ENCODE data around the gene ASB3.
"Not testable (repeated sequence)": the region's sequence is repeated elsewhere in the genome, so short reads cannot be mapped to it uniquely, and the experiment has no call there.

Gene ASB3

GRCh38 chr2:53786705-53787613 is at the start of gene ASB3, which contains the start of gene ERLEC1 (continued):
- TF ChIP-seq ZNF391 (tag by site-specific recombination; IDR thresholded peaks at IDR 0.05; ENCODE audit: borderline replicate concordance, low read depth) (no peak), ZNF596 (tag by site-specific recombination; IDR thresholded peaks at IDR 0.05) (no peak), ZFP41 (tag by site-specific recombination; IDR thresholded peaks at IDR 0.05; ENCODE audit: borderline replicate concordance) (no peak), ZNF76 (tag by site-specific recombination; IDR thresholded peaks at IDR 0.05; ENCODE audit: borderline replicate concordance, low read depth) (peak; percentile 85), ZNF266 (tag by site-specific recombination; IDR thresholded peaks at IDR 0.05; ENCODE audit: low read depth) (no peak), ZNF610 (tag by site-specific recombination; IDR thresholded peaks at IDR 0.05; ENCODE audit: borderline replicate concordance) (0 out of 2 replicates have a peak, but pooled peaks have one; percentile 17), ZNF335 (tag by site-specific recombination; conservative IDR thresholded peaks at IDR 0.05) (peak; percentile 96), GLIS1 (tag by site-specific recombination; IDR thresholded peaks at IDR 0.05) (peak; percentile 60), ZNF426 (tag by site-specific recombination; IDR thresholded peaks at IDR 0.05) (no peak), GLIS2 (tag by site-specific recombination; IDR thresholded peaks at IDR 0.05) (peak; percentile 59), TRIM28 (IDR thresholded peaks at IDR 0.05; ENCODE audit: borderline replicate concordance, low read length) (no peak), KLF8 (tag by site-specific recombination; IDR thresholded peaks at IDR 0.05) (peak; percentile 25; the same call in 1 of the 2 replicates), ZNF530 (tag by site-specific recombination; IDR thresholded peaks at IDR 0.05; ENCODE audit: low read depth) (no peak), PBX3 (CRISPR knock-in tag; IDR thresholded peaks at IDR 0.05) (peak; percentile 79; the same call in 1 of the 2 replicates), ZNF670 (tag by site-specific recombination; IDR thresholded peaks at IDR 0.05; ENCODE audit: low read depth) (no peak), ZNF629 (tag by site-specific recombination; IDR thresholded peaks at IDR 0.05) (peak; percentile 49), TCF7L2 (IDR thresholded peaks at IDR 0.05; ENCODE audit: borderline replicate concordance, low read depth, low read length) (no peak), ZNF350 (tag by site-specific recombination; IDR thresholded peaks at IDR 0.05) (no peak), ZNF292 (tag by site-specific recombination; IDR thresholded peaks at IDR 0.05; ENCODE audit: borderline replicate concordance, low read depth) (no peak), ZNF10 (tag by site-specific recombination; IDR thresholded peaks at IDR 0.05) (no peak), ZFP69B (tag by site-specific recombination; IDR thresholded peaks at IDR 0.05) (no peak), ZNF561 (tag by site-specific recombination; IDR thresholded peaks at IDR 0.05; ENCODE audit: borderline replicate concordance) (peak; percentile 71; the same call in 1 of the 2 replicates), ZNF202 (tag by site-specific recombination; IDR thresholded peaks at IDR 0.05; ENCODE audit: borderline replicate concordance) (no peak), SALL2 (tag by site-specific recombination; IDR thresholded peaks at IDR 0.05; ENCODE audit: borderline replicate concordance) (no peak), ZBTB17 (tag by site-specific recombination; IDR thresholded peaks at IDR 0.05) (peak; percentile 38; the same call in 1 of the 2 replicates)
- TF ChIP-seq, protein P1, sequence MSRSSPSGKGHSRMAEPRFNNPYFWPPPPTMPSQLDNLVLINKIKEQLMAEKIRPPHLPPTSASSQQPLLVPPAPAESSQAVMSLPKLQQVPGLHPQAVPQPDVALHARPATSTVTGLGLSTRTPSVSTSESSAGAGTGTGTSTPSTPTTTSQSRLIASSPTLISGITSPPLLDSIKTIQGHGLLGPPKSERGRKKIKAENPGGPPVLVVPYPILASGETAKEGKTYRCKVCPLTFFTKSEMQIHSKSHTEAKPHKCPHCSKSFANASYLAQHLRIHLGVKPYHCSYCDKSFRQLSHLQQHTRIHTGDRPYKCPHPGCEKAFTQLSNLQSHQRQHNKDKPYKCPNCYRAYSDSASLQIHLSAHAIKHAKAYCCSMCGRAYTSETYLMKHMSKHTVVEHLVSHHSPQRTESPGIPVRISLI (tag by site-specific recombination; IDR thresholded peaks at IDR 0.05): no peak
- TF ChIP-seq, protein P2, sequence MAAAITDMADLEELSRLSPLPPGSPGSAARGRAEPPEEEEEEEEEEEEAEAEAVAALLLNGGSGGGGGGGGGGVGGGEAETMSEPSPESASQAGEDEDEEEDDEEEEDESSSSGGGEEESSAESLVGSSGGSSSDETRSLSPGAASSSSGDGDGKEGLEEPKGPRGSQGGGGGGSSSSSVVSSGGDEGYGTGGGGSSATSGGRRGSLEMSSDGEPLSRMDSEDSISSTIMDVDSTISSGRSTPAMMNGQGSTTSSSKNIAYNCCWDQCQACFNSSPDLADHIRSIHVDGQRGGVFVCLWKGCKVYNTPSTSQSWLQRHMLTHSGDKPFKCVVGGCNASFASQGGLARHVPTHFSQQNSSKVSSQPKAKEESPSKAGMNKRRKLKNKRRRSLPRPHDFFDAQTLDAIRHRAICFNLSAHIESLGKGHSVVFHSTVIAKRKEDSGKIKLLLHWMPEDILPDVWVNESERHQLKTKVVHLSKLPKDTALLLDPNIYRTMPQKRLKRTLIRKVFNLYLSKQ (tag by site-specific recombination; IDR thresholded peaks at IDR 0.05; ENCODE audit: borderline replicate concordance): no peak
- TF ChIP-seq, protein P3, sequence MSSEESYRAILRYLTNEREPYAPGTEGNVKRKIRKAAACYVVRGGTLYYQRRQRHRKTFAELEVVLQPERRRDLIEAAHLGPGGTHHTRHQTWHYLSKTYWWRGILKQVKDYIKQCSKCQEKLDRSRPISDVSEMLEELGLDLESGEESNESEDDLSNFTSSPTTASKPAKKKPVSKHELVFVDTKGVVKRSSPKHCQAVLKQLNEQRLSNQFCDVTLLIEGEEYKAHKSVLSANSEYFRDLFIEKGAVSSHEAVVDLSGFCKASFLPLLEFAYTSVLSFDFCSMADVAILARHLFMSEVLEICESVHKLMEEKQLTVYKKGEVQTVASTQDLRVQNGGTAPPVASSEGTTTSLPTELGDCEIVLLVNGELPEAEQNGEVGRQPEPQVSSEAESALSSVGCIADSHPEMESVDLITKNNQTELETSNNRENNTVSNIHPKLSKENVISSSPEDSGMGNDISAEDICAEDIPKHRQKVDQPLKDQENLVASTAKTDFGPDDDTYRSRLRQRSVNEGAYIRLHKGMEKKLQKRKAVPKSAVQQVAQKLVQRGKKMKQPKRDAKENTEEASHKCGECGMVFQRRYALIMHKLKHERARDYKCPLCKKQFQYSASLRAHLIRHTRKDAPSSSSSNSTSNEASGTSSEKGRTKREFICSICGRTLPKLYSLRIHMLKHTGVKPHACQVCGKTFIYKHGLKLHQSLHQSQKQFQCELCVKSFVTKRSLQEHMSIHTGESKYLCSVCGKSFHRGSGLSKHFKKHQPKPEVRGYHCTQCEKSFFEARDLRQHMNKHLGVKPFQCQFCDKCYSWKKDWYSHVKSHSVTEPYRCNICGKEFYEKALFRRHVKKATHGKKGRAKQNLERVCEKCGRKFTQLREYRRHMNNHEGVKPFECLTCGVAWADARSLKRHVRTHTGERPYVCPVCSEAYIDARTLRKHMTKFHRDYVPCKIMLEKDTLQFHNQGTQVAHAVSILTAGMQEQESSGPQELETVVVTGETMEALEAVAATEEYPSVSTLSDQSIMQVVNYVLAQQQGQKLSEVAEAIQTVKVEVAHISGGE (tag by site-specific recombination; conservative IDR thresholded peaks at IDR 0.05; ENCODE audit: low read depth): peak; percentile 94
- TF ChIP-seq, protein P4, sequence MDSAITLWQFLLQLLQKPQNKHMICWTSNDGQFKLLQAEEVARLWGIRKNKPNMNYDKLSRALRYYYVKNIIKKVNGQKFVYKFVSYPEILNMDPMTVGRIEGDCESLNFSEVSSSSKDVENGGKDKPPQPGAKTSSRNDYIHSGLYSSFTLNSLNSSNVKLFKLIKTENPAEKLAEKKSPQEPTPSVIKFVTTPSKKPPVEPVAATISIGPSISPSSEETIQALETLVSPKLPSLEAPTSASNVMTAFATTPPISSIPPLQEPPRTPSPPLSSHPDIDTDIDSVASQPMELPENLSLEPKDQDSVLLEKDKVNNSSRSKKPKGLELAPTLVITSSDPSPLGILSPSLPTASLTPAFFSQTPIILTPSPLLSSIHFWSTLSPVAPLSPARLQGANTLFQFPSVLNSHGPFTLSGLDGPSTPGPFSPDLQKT (IDR thresholded peaks at IDR 0.05; ENCODE audit: borderline replicate concordance, low read depth, low read length): no peak

DNA sequence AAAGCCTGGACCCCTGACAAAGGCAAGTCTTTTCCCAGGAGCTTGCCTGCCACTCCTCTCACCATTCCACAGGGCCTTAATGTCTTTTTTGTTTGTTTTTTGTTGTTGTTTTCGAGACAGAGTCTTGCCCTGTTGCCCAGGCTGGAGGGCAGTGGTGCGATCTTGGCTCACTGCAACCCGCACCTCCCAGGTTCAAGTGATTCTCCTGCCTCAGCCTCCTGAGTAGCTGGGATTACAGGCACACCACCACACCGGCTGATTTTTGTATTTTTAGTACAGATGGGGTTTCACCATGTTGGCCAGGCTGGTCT is 43.2 kb upstream of the ASB3 start:
- H3K9me3 ChIP-seq (ENCODE audit: control insufficient read depth, insufficient read depth, low read depth, low read length); POLR2A ChIA-PET; H3K4me3 ChIP-seq (ENCODE audit: low read depth, low read length); H3K27ac ChIP-seq (ENCODE audit: extremely low read depth, low read depth, low read length); H3K36me3 ChIP-seq (ENCODE audit: control insufficient read depth in 2 of 2, insufficient read depth in 1 of 2, low read length in 2 of 2); H3K4me1 ChIP-seq (ENCODE audit: control insufficient read depth, insufficient read depth, low read length): not testable (repeated sequence)
- CTCF ChIA-PET: interaction anchor here (0.6 kb wide), 1 partner anchor 90 kb away, joined by 4 read pairs; no protein-coding TSS in a partner anchor

Data from HEK293 (cell line).